ENCODE measurements around the gene EXOC3.

EXOC3 gene
- long read RNA-seq, transcript EXOC3-209 (13 exons, 2,825 nt): major isoform, 64 of 113 reads
- long read RNA-seq, transcript EXOC3-201 (12 exons, 2,682 nt): minor isoform, 14 of 113 reads
- long read RNA-seq, partial matches to known transcripts: 16 of 113 reads
- long read RNA-seq, other reads (novel, unspliced or antisense): 17 of 113 reads

GRCh38 chr5:442335-443238 is at the start of gene EXOC3:
EXOC3 (plus strand) TSS chr5:443176; CDS start chr5:446206, 3,030 bp downstream.
- H3K27ac ChIP-seq (replicated peaks): peak within 1 kb of the TSS; percentile 95
- peak within 1 kb of the TSS; percentile 99 for H3K4me3 ChIP-seq (replicated peaks; ENCODE audit: insufficient read depth, low read length)
- TF ChIP-seq SPI1 (IDR thresholded peaks at IDR 0.05; ENCODE audit: borderline replicate concordance, low read depth): peak; percentile 61; the same call in 1 of the 2 replicates
- TF ChIP-seq POLR2AphosphoS5 (IDR thresholded peaks at IDR 0.05; ENCODE audit: low read depth): no peak; the same call in 1 of the 2 replicates
- no peak for TF ChIP-seq CTCF (IDR thresholded peaks at IDR 0.05; ENCODE audit: insufficient read depth, low read length)
- TF ChIP-seq GABPA (IDR thresholded peaks at IDR 0.05; ENCODE audit: low read depth): peak; percentile 90
- TF ChIP-seq REST (IDR thresholded peaks at IDR 0.05; ENCODE audit: insufficient replicate concordance, low read depth): peak; percentile 51
- peak; percentile 68 to 78 for DNase-seq (ENCODE audit: low read depth in 1 of 2, low spot score in 1 of 2)
- no peaks in the 10 kb centered on the region for H3K27me3 ChIP-seq (ENCODE audit: insufficient read depth, poor library complexity, severe bottlenecking)

GRCh38 chr5:393846-394275 is 49.1 kb upstream of the EXOC3 start:
- peak overlapping the region; percentile 94 for H3K27ac ChIP-seq (replicated peaks)
- H3K4me3 ChIP-seq (replicated peaks; ENCODE audit: insufficient read depth, low read length): no peak overlapping the region
- no peak for TF ChIP-seq GABPA (IDR thresholded peaks at IDR 0.05; ENCODE audit: low read depth)
- TF ChIP-seq SPI1 (IDR thresholded peaks at IDR 0.05; ENCODE audit: borderline replicate concordance, low read depth): no peak
- no peaks in the 10 kb centered on the region for H3K27me3 ChIP-seq (ENCODE audit: insufficient read depth, poor library complexity, severe bottlenecking)
- no peak for DNase-seq (ENCODE audit: low read depth in 1 of 2, low spot score in 1 of 2)

GRCh38 chr5:394671-395155 is 48.3 kb upstream of the EXOC3 start:
- H3K4me3 ChIP-seq (replicated peaks; ENCODE audit: insufficient read depth, low read length): no peak overlapping the region
- no peak for DNase-seq (ENCODE audit: low read depth in 1 of 2, low spot score in 1 of 2)
- no peak for TF ChIP-seq GABPA (IDR thresholded peaks at IDR 0.05; ENCODE audit: low read depth)
- no peak for TF ChIP-seq REST (IDR thresholded peaks at IDR 0.05; ENCODE audit: insufficient replicate concordance, low read depth)
- TF ChIP-seq SPI1 (IDR thresholded peaks at IDR 0.05; ENCODE audit: borderline replicate concordance, low read depth): no peak
- no peak for TF ChIP-seq CTCF (IDR thresholded peaks at IDR 0.05; ENCODE audit: insufficient read depth, low read length)
- TF ChIP-seq POLR2AphosphoS5 (IDR thresholded peaks at IDR 0.05; ENCODE audit: low read depth): no peak
- no peaks in the 10 kb centered on the region for H3K27me3 ChIP-seq (ENCODE audit: insufficient read depth, poor library complexity, severe bottlenecking)
- peak overlapping the region; percentile 74 for H3K27ac ChIP-seq (replicated peaks)

All from HL-60 (cell line).